Measurements from ENCODE around the gene SLC30A3. TPM values are rescaled to one million over a fixed set of nuclear protein-coding genes. Genes with fewer than 3 reads are reported as not detected.
"Not testable (repeated sequence)": the region's sequence is repeated elsewhere in the genome, so short reads cannot be mapped to it uniquely, and the experiment has no call there.

SLC30A3 gene
- total RNA-seq, 2 donors from 2014 or later: 0.50 TPM; not detected in 1

GRCh38 chr2:27275211-27276150 is 12.6 kb upstream of the SLC30A3 start, which contains the start of gene DNAJC5G:
Gene DNAJC5G, plus strand, starts transcription at chr2:27275433. Its CDS starts 1,296 bp downstream, at chr2:27276729.
- Mint-ChIP-seq H3K27me3 (peaks cover 13% of the 10 kb centered on the region), H3K4me3 (no peak within 1 kb of the TSS), H3K36me3 (ENCODE audit: low read depth) (no peaks in the 10 kb centered on the region), H3K27ac (no peak within 1 kb of the TSS), H3K4me1 (peaks cover 5% of the 10 kb centered on the region), H3K9me3 (no peaks in the 10 kb centered on the region)
- no peak for ATAC-seq (replicated peaks)

- H3K4me1 Mint-ChIP-seq; ATAC-seq (replicated peaks); H3K4me3 Mint-ChIP-seq; H3K27ac Mint-ChIP-seq; H3K9me3 Mint-ChIP-seq; H3K36me3 Mint-ChIP-seq (ENCODE audit: low read depth): not testable (repeated sequence)
- H3K27me3 Mint-ChIP-seq: peaks cover 19% of the 10 kb centered on the region
Observed at GRCh38 chr2:27272537-27273522, 10.0 kb upstream of the SLC30A3 start.

GRCh38 chr2:27271631-27272340 is 8.9 kb upstream of the SLC30A3 start:
- Mint-ChIP-seq H3K9me3 (no peaks in the 10 kb centered on the region), H3K36me3 (ENCODE audit: low read depth) (no peaks in the 10 kb centered on the region), H3K27me3 (peaks cover 15% of the 10 kb centered on the region), H3K27ac (no peak overlapping the region), H3K4me3 (no peak overlapping the region), H3K4me1 (no peaks in the 10 kb centered on the region)
- no peak for ATAC-seq (replicated peaks)

- Mint-ChIP-seq H3K9me3 (no peaks in the 10 kb centered on the region), H3K27ac (no peak overlapping the region), H3K27me3 (peaks cover 16% of the 10 kb centered on the region), H3K36me3 (ENCODE audit: low read depth) (no peaks in the 10 kb centered on the region), H3K4me1 (no peaks in the 10 kb centered on the region), H3K4me3 (no peak overlapping the region)
- no peak for ATAC-seq (replicated peaks)
Observed at GRCh38 chr2:27270670-27271069, 7.8 kb upstream of the SLC30A3 start.

- Mint-ChIP-seq H3K36me3 (ENCODE audit: low read depth) (no peaks in the 10 kb centered on the region), H3K4me1 (no peaks in the 10 kb centered on the region), H3K9me3 (no peaks in the 10 kb centered on the region), H3K27ac (no peak overlapping the region), H3K27me3 (peaks cover 20% of the 10 kb centered on the region), H3K4me3 (no peak overlapping the region)
- no peak for ATAC-seq (replicated peaks)
Observed at GRCh38 chr2:27270131-27270530, 7.3 kb upstream of the SLC30A3 start.

- H3K27me3 Mint-ChIP-seq: peaks cover 27% of the 10 kb centered on the region
- H3K36me3 Mint-ChIP-seq (ENCODE audit: low read depth): not testable (repeated sequence)
Observed at GRCh38 chr2:27268296-27268695, 5.4 kb upstream of the SLC30A3 start.

GRCh38 chr2:27265536-27265870 is 2.7 kb upstream of the SLC30A3 start:
- ATAC-seq (replicated peaks): no peak
- Mint-ChIP-seq H3K4me3 (no peak overlapping the region), H3K9me3 (no peaks in the 10 kb centered on the region), H3K27me3 (peaks cover 40% of the 10 kb centered on the region), H3K4me1 (peaks cover 15% of the 10 kb centered on the region), H3K27ac (no peak overlapping the region), H3K36me3 (ENCODE audit: low read depth) (peaks cover 7% of the 10 kb centered on the region)

More at GRCh38 chr2:27268296-27268695, 5.4 kb upstream of the SLC30A3 start:
- ATAC-seq (replicated peaks); H3K4me3 Mint-ChIP-seq; H3K27ac Mint-ChIP-seq; H3K9me3 Mint-ChIP-seq; H3K4me1 Mint-ChIP-seq: not testable (repeated sequence)

- no peak overlapping the region for H3K27ac Mint-ChIP-seq
- peaks cover 42% of the 10 kb centered on the region for H3K27me3 Mint-ChIP-seq
- no peak overlapping the region for H3K4me3 Mint-ChIP-seq
- H3K4me1 Mint-ChIP-seq: peaks cover 15% of the 10 kb centered on the region
- no peaks in the 10 kb centered on the region for H3K9me3 Mint-ChIP-seq
- H3K36me3 Mint-ChIP-seq (ENCODE audit: low read depth): peaks cover 7% of the 10 kb centered on the region
- peak; percentile 62 for ATAC-seq (replicated peaks)
Observed at GRCh38 chr2:27264753-27265535, 2.1 kb upstream of the SLC30A3 start.

- Mint-ChIP-seq H3K9me3 (no peaks in the 10 kb centered on the region), H3K27me3 (peaks cover 41% of the 10 kb centered on the region), H3K4me1 (peaks cover 15% of the 10 kb centered on the region), H3K27ac (no peak overlapping the region), H3K36me3 (ENCODE audit: low read depth) (peaks cover 7% of the 10 kb centered on the region), H3K4me3 (no peak overlapping the region)
- ATAC-seq (replicated peaks): peak; percentile 53
Observed at GRCh38 chr2:27264253-27264752, 1.5 kb upstream of the SLC30A3 start.

- H3K36me3 Mint-ChIP-seq (ENCODE audit: low read depth): peaks cover 7% of the 10 kb centered on the region
- H3K27me3 Mint-ChIP-seq: peaks cover 44% of the 10 kb centered on the region
- no peak for ATAC-seq (replicated peaks)
- no peaks in the 10 kb centered on the region for H3K9me3 Mint-ChIP-seq
- H3K4me1 Mint-ChIP-seq: peaks cover 15% of the 10 kb centered on the region
- no peak overlapping the region for H3K27ac Mint-ChIP-seq
- H3K4me3 Mint-ChIP-seq: no peak overlapping the region
Observed at GRCh38 chr2:27263287-27264252, 723 bp upstream of the SLC30A3 start.

GRCh38 chr2:27261926-27262298 is 935 bp downstream of the SLC30A3 start:
- peaks cover 15% of the 10 kb centered on the region for H3K4me1 Mint-ChIP-seq
- peaks cover 56% of the 10 kb centered on the region for H3K27me3 Mint-ChIP-seq
- ATAC-seq (replicated peaks): no peak
- peak overlapping the region; percentile 64 for H3K4me3 Mint-ChIP-seq
- H3K27ac Mint-ChIP-seq: no peak overlapping the region
- H3K36me3 Mint-ChIP-seq (ENCODE audit: low read depth): peaks cover 7% of the 10 kb centered on the region
- H3K9me3 Mint-ChIP-seq: no peaks in the 10 kb centered on the region

GRCh38 chr2:27261241-27261925 is 1.5 kb downstream of the SLC30A3 start:
- Mint-ChIP-seq H3K27me3 (peaks cover 61% of the 10 kb centered on the region), H3K4me3 (peak overlapping the region; percentile 64), H3K4me1 (peaks cover 15% of the 10 kb centered on the region), H3K36me3 (ENCODE audit: low read depth) (peaks cover 7% of the 10 kb centered on the region), H3K9me3 (no peaks in the 10 kb centered on the region), H3K27ac (no peak overlapping the region)
- no peak for ATAC-seq (replicated peaks)

All from activated T-helper 17 cell treated with anti-CD3 and anti-CD28 coated beads, Interleukin-2, amount 50 U/mL, for 72 hours (primary cell).